GDM1 (cell line): ENCODE measurements around the gene HS3ST3B1.

Experiments used
- DNase-seq: peaks from one replicate; lab custom pipeline; 2025; lab: John Stamatoyannopoulos, UW

HS3ST3B1 gene

GRCh38 chr17:14354807-14355206, 53.9 kb downstream of the HS3ST3B1 start:
- DNase-seq, result no peak

- DNase-seq, result no peak
Observed at GRCh38 chr17:14355556-14355955, 54.7 kb downstream of the HS3ST3B1 start.

- peak; percentile 19 for DNase-seq
Observed at GRCh38 chr17:14359163-14360020, 58.5 kb downstream of the HS3ST3B1 start.

GRCh38 chr17:14360856-14361255, 60.0 kb downstream of the HS3ST3B1 start:
- no peak for DNase-seq

- no peak for DNase-seq
Observed at GRCh38 chr17:14361470-14361869, 60.6 kb downstream of the HS3ST3B1 start.

DNA sequence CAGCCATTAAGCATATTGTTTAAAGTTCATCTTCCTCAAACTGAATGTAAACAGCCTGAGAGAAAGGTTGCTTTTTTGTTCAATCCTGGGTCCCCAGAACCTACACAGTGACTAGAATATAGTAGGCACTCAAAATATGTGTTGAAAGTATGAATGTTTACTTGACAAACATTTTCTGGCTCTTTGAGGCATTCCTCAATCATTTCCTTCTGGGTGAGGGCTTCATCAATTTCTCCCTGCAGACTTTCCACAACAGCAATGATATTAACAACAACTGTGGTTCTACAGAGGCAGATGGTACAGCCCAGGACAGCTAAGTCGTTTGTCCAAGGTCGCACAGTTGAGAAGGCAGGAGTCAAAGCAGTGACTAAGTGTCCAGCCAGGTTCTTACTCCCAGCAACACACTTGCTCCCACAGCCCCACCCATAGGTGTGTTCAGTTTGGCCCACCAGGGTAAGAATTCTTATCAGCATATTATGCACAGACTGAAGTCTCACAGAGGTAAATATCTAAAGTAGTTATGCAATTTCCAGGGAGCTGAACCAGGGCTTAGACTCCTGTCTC, 61.1 kb downstream of the HS3ST3B1 start:
- no peak for DNase-seq

GRCh38 chr17:14366199-14366598, 65.3 kb downstream of the HS3ST3B1 start:
- DNase-seq, result no peak

- no peak for DNase-seq
Observed at GRCh38 chr17:14372461-14372860, 71.6 kb downstream of the HS3ST3B1 start.

- no peak for DNase-seq
Observed at GRCh38 chr17:14372905-14373613, 72.2 kb downstream of the HS3ST3B1 start.

GRCh38 chr17:14373614-14374259, 72.9 kb downstream of the HS3ST3B1 start:
- DNase-seq, result no peak

- no peak for DNase-seq
Observed at GRCh38 chr17:14374268-14374667, 73.4 kb downstream of the HS3ST3B1 start.

DNA sequence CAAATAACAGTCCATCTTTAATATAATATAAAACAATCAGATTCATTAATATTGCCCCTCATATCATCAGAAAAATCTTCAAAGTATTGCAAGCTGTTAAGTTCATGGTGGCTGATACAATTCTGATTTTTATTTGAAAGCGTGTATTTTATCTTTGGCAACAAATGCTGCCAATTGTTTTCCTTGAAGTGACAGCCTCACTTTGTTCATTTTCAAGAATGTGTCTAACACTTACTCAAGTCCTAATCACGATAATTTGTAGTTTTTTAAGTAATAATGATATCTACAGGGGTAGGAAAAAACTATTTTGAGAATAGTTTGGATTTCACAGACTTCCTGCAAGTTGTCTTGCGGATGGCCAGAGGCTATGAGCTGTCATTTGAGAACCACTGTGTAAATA, 75.8 kb downstream of the HS3ST3B1 start:
- no peak for DNase-seq

DNA sequence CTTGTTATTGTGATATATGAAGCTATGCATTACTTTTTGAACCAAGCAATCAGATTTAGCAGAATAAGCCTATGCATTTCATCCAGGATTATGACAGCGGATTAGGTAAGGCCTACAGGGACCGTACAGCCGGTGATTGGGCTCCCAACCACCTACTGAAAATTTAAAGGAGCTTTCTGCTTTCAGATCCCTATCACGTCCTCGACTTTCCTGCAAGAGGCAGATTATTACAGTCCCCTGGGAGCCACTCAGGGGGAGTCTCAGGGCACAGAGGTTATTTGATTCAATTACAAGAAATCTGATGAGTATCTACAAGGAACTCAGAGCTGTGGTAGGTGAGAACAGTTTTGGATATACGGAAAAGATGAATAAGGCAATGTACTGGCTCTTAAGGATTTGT, 80.7 kb downstream of the HS3ST3B1 start:
- no peak for DNase-seq

GRCh38 chr17:14387036-14387435, 86.2 kb downstream of the HS3ST3B1 start:
- no peak for DNase-seq

- no peak for DNase-seq
Observed at GRCh38 chr17:14389681-14390080, 88.8 kb downstream of the HS3ST3B1 start.

- no peak for DNase-seq
Observed at GRCh38 chr17:14393723-14394122, 92.8 kb downstream of the HS3ST3B1 start.

DNA sequence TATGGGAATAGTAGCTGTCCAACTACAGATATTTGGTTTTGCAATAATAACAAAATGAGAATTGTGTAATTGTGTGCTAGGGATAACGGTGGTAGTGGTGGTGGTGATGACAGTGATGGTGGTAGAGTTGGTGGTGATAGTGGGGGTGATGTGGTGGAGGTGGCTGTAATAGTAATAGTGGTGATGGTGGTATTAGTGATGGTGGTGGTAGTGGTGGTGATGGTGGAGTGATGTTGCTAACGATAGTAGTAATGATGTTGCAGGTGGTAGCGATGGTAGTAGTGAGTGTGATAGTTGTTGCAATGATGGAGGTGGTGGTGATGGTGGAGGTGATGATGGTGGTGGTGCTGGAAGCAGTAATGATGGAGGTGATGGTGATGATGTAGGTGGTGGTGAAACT, 94.4 kb downstream of the HS3ST3B1 start:
- no peak for DNase-seq

- no peak for DNase-seq
Observed at GRCh38 chr17:14396547-14396946, 95.7 kb downstream of the HS3ST3B1 start.

DNA sequence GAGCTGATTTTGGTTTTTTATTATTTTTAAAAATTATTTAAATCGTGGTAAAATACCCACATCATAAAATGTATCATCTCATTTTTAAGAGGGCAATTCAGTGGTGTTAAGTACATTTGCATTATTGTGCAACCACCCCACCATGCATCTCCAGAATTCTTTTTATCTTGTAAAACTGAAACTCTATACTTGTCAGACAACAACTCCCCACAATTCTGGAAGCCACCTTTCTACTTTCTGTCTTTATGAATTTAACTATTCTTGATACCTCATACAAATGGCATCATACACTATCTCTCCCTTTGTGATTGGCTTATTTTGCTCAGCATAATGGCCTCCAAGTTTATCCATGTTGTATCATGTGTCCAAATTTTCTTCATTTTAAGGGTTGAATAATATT, 97.9 kb downstream of the HS3ST3B1 start:
- DNase-seq, result no peak
